GM18498 (cell line): ENCODE data around the gene APOC1.
"Not testable (repeated sequence)": the region's sequence is repeated elsewhere in the genome, so short reads cannot be mapped to it uniquely, and the experiment has no call there.

Source experiments
- ATAC-seq: cut with Tn5 transposase; IDR thresholded peaks from one replicate; pipeline ENCODE4 v1.9.1; 2021; ENCODE audit warnings: mild to moderate bottlenecking, moderate library complexity; ENCODE audit not compliant: unreplicated experiment

APOC1 gene

GRCh38 chr19:44914433-44915206, at the start of gene APOC1:
TSS of gene APOC1 (plus strand) at chr19:44914608. CDS start at chr19:44914892, 284 bp downstream.
- ATAC-seq: peak; percentile 92

GRCh38 chr19:44865196-44865767, 49.1 kb upstream of the APOC1 start:
- no peak for ATAC-seq

- no peak for ATAC-seq
These were observed 47.7 kb upstream of the APOC1 start for GRCh38 chr19:44866664-44867063.

- no peak for ATAC-seq
These were observed 46.8 kb upstream of the APOC1 start for GRCh38 chr19:44867578-44867977.

GRCh38 chr19:44869733-44870470, 44.5 kb upstream of the APOC1 start:
- no peak for ATAC-seq

- no peak for ATAC-seq
These were observed 42.6 kb upstream of the APOC1 start for GRCh38 chr19:44871809-44872208.

GRCh38 chr19:44872661-44873060, 41.7 kb upstream of the APOC1 start:
- no peak for ATAC-seq

- no peak for ATAC-seq
These were observed 40.1 kb upstream of the APOC1 start for GRCh38 chr19:44874317-44874716.

GRCh38 chr19:44875666-44876451, 38.5 kb upstream of the APOC1 start:
- ATAC-seq: no peak

- no peak for ATAC-seq
These were observed 37.4 kb upstream of the APOC1 start for GRCh38 chr19:44876930-44877535.

- no peak for ATAC-seq
These were observed 36.1 kb upstream of the APOC1 start for GRCh38 chr19:44878120-44878865.

- no peak for ATAC-seq
These were observed 34.9 kb upstream of the APOC1 start for GRCh38 chr19:44879309-44880065.

GRCh38 chr19:44882063-44882462, 32.3 kb upstream of the APOC1 start:
- no peak for ATAC-seq

- ATAC-seq: not testable (repeated sequence)
These were observed 31.6 kb upstream of the APOC1 start for GRCh38 chr19:44882619-44883397.

GRCh38 chr19:44883922-44884321, 30.5 kb upstream of the APOC1 start:
- ATAC-seq: no peak

- ATAC-seq: no peak
These were observed 29.8 kb upstream of the APOC1 start for GRCh38 chr19:44884566-44884965.

- no peak for ATAC-seq
These were observed 28.3 kb upstream of the APOC1 start for GRCh38 chr19:44886141-44886540.

- ATAC-seq: no peak
These were observed 26.8 kb upstream of the APOC1 start for GRCh38 chr19:44887648-44888047.
